ENCODE results near the gene ZNF662. TPM values are rescaled to one million over a fixed set of nuclear protein-coding genes. Genes with fewer than 3 reads are reported as not detected.

ZNF662 gene
- total RNA-seq, 1 donor from 2014 or later: 7.7 TPM

DNA sequence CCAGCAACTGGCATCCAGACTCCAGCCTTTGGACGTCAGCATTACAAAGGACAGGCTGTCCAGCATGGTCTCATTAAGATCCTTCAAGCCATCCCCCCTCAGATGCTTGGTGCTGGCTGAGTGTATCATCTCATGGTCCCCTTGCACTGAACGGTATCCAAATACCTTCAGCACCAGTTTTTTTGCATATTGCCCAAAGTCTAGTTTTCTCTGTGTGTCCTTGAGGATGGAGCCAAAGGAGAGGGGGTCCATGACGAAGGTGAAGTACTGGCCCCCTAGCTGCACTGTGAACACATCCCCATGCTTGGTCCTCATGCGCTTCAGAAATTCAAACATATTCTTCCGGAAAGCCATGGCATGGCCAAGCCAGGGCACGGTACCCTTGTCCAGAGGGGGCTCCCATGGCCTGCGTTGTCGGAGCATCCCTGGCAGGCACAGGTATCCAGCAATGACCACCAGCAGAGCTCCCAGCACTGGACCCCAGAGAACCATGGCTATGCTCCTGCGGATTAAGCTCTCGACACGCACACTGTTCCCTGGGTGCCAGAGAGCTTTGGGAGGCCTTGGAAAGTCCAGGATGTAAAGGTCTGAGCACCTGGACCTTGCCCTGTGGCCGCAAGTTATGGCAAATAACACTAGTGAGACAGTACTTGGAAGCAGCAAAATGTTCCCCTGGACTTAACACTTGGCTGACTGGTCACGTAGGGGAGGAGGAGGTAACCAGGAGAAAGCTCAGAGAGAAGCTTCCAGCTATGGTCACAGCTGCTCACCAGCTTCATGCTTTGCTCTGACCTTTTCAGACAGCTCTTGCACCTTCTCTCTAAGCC, 30.4 kb upstream of the ZNF662 start, which contains the start of gene CYP8B1:
CYP8B1 (minus strand) TSS at position 555 of the 827 bp plus-strand sequence; CDS start at position 492, 63 bp downstream.
- Histone ChIP-seq H3K36me3 (no peaks in the 10 kb centered on the region), H3K27ac (no peak within 1 kb of the TSS), H3K4me3 (no peak within 1 kb of the TSS), H3K4me1 (no peaks in the 10 kb centered on the region), H3K27me3 (no peaks in the 10 kb centered on the region), H3K9me3 (no peaks in the 10 kb centered on the region)
- TF ChIP-seq CTCF (IDR thresholded peaks at IDR 0.05): no peak
- no peak for DNase-seq (ENCODE audit: low spot score in 2 of 2)
- intact Hi-C loops (cut with DNase I): no loop called here

GRCh38 chr3:42876401-42876800, 29.5 kb upstream of the ZNF662 start:
- Histone ChIP-seq H3K36me3 (no peaks in the 10 kb centered on the region), H3K27me3 (no peaks in the 10 kb centered on the region), H3K27ac (no peak overlapping the region), H3K9me3 (no peaks in the 10 kb centered on the region), H3K4me3 (no peak overlapping the region), H3K4me1 (peaks cover 0 to 4% of the 10 kb centered on the region in 2 donors)
- no peak for TF ChIP-seq CTCF (IDR thresholded peaks at IDR 0.05)
- DNase-seq (ENCODE audit: low spot score in 2 of 2): no peak
- intact Hi-C loops (cut with DNase I): no loop called here

DNA sequence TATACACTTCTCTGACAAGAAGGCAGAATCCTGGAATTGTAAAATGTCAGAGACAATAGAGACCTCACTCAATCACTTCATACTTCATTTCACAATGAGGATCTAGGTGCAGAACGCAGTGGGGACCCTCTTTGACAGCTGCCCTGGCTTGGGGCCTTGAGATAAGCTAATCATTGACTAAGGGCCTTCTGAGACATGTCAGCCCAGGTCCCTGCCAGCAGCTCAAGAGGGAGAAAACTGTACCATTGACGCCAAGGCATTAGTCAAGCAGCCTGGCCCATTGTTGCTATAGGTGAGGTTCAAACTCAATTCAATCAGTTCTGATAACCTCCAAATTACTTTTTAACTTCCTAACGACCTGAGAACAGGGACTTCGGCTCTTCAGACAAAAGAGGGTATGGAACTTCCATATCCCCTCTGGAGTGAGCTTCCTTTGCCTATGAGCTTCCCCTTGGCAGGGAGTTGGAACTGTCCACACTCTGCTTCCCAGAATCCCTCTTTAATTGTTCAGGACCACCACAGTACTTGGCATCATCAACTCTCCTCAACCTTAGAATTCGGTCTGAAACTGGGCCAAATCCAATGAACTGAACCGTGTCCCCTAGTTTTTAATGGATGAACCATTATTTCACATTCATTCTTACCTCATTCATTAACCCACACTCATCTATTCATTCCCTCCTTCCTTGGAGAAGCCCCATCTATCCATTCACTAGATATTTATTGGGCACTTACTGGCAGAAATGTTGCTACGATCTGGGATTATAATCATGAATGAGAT, 28.8 kb upstream of the ZNF662 start:
- Histone ChIP-seq H3K9me3 (no peaks in the 10 kb centered on the region), H3K27ac (no peak overlapping the region), H3K4me1 (peaks cover 0 to 4% of the 10 kb centered on the region in 2 donors), H3K4me3 (no peak overlapping the region), H3K27me3 (no peaks in the 10 kb centered on the region), H3K36me3 (no peaks in the 10 kb centered on the region)
- no peak for TF ChIP-seq CTCF (IDR thresholded peaks at IDR 0.05)
- DNase-seq (ENCODE audit: low spot score in 2 of 2): no peak
- intact Hi-C loops (cut with DNase I): no loop called here

GRCh38 chr3:42877881-42878280, 28.1 kb upstream of the ZNF662 start:
- intact Hi-C loops (cut with DNase I): no loop called here
- DNase-seq (ENCODE audit: low spot score in 2 of 2): no peak
- no peak for TF ChIP-seq CTCF (IDR thresholded peaks at IDR 0.05)

GRCh38 chr3:42880183-42880582, 25.8 kb upstream of the ZNF662 start:
- Histone ChIP-seq H3K36me3 (no peaks in the 10 kb centered on the region), H3K4me3 (peak overlapping the region; percentile 69 to 70), H3K27me3 (no peaks in the 10 kb centered on the region), H3K27ac (peak overlapping the region; percentile 64 to 75), H3K4me1 (peaks cover 0 to 4% of the 10 kb centered on the region in 2 donors), H3K9me3 (no peaks in the 10 kb centered on the region)
- DNase-seq (ENCODE audit: low spot score in 2 of 2): no peak
- TF ChIP-seq CTCF (IDR thresholded peaks at IDR 0.05): no peak
- intact Hi-C loops (cut with DNase I): loop anchor here (2.0 to 10.0 kb wide), 2 partner anchors 41 to 295 kb away; partner anchors contain the start of gene SEC22C

More at GRCh38 chr3:42877881-42878280, 28.1 kb upstream of the ZNF662 start:
- Histone ChIP-seq H3K9me3 (no peaks in the 10 kb centered on the region), H3K27ac (no peak overlapping the region), H3K27me3 (no peaks in the 10 kb centered on the region), H3K36me3 (no peaks in the 10 kb centered on the region), H3K4me3 (no peak overlapping the region), H3K4me1 (peaks cover 0 to 4% of the 10 kb centered on the region in 2 donors)

Measured in ascending aorta (tissue), 2 donors.